AG04450 (cell line): ENCODE data around the gene BANK1. TPM values are rescaled to one million over a fixed set of nuclear protein-coding genes. Genes with fewer than 3 reads are reported as not detected.

Experiments used
- CTCF ChIA-PET: fragments of 300-600, 350-600 bp; formaldehyde crosslinking; extraction: SDS; loops from one replicate; lab custom pipeline; 2022; ENCODE audit warnings: antibody characterized with exemption, inconsistent platforms; lab: Charles Lee
- POLR2A ChIA-PET: fragments of 350-600 bp; formaldehyde crosslinking; extraction: SDS; loops from one replicate; lab custom pipeline; 2021; ENCODE audit warnings: antibody characterized with exemption, inconsistent platforms; lab: Yijun Ruan, JAX
- DNase-seq: peaks from one replicate; pipeline ENCODE4 v3.0.0-alpha.2; 2011; ENCODE audit warnings: low read depth, low spot score
- H3K27ac ChIP-seq: one replicate; pipeline ENCODE4 v1.5.1; 2012; ENCODE audit warnings: low read depth, low read length, control low read depth
- H3K27me3 ChIP-seq: one replicate; pipeline ENCODE4 v1.6.0; 2012; ENCODE audit warnings: low read length; ENCODE audit not compliant: control insufficient read depth, insufficient read depth
- H3K4me3 ChIP-seq: 2 replicates; pipeline ENCODE4 v1.5.1; 2011; ENCODE audit warnings: mild to moderate bottlenecking, low read depth, low read length, control low read depth
- H3K9me3 ChIP-seq: 2 replicates; pipeline ENCODE4 v1.5.1; 2012; ENCODE audit warnings: low read length; ENCODE audit not compliant: control insufficient read depth, insufficient read depth
- CTCF ChIP-seq: IDR thresholded peaks from 2 replicates; pipeline ENCODE4 v1.5.1; 2011; ENCODE audit warnings: low read depth, low read length, control low read depth, inconsistent platforms
- polyA plus RNA-seq: library from polyadenylated mRNA; depleted of rRNA; stranded (reverse); fragments of >200 nt; gene quantifications from 2 replicates; pipeline ENCODE4 v1.2.3, GENCODE V29; 2011

BANK1 gene
- polyA plus RNA-seq, 1 experiment = 0.53 TPM

- ChIA-PET POLR2A (no interaction called here), CTCF (no interaction called here)
- H3K4me3 ChIP-seq = no peak overlapping the region
- no peak overlapping the region for H3K27ac ChIP-seq
- no peak for DNase-seq
- TF ChIP-seq CTCF = no peak
- H3K27me3 ChIP-seq = no peaks in the 10 kb centered on the region
- H3K9me3 ChIP-seq = no peaks in the 10 kb centered on the region
Observed at GRCh38 chr4:102076622-102077021, 286.1 kb downstream of the BANK1 start.

DNA sequence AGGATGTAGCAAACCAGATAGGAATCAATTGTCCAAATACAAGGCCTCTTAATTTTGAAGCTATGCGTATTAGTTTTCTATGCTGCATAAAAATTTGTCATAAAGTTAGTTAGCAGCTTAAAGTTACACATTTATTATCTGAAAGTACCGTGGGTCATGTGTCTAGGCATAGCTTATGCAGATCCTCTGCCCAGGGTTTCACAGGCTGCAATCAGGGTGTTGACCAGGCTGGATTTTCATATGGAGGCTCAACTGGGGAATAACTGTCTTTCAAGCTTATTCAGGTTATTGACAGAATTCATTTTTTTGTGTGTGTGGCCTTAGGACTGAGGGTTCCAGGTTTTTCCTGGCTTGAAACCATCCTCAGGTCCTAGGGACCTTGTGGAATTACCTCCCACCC lies 289.7 kb downstream of the BANK1 start:
- TF ChIP-seq CTCF = no peak
- no peak for DNase-seq
- H3K27ac ChIP-seq = no peak overlapping the region
- H3K4me3 ChIP-seq = no peak overlapping the region
- no peaks in the 10 kb centered on the region for H3K9me3 ChIP-seq
- ChIA-PET POLR2A (no interaction called here), CTCF (no interaction called here)
- H3K27me3 ChIP-seq = no peaks in the 10 kb centered on the region

DNA sequence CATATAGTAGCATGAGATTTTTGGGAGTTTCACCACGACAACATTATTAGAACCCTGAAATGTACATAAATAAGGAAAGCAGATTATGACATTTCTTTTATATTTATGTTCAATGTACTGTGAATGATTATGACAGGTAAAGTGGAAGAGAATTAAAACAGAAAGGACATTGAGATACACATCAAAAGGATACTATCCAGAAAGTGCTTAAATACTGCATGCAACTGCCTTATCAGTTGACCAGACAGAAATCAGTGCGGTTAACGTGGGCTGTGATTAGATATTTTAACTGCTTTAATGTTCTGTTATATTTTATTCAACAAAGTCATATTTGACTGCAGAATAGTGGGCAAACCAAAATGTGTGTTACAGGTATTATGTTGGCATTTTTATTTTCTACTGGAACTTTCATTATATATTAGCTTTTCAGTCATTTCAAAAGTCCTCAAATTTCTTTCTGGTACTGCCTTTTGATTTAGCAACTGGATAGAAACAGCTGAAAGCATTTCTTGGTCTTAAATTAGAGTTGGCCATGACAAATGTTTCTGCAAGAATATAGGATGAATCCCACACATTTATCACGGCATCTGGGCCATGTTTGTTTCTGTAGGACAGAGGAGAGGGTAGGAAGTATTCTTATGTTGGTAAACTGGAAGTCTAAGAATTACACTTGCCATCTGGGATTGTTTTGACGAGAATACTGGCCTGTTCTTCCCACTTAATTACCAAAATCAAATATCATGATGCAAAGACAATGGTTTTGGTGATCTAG lies 299.5 kb downstream of the BANK1 start:
- no peak for TF ChIP-seq CTCF
- Histone ChIP-seq H3K27ac (no peak overlapping the region), H3K4me3 (no peak overlapping the region), H3K27me3 (no peaks in the 10 kb centered on the region), H3K9me3 (no peaks in the 10 kb centered on the region)
- ChIA-PET CTCF (no interaction called here), POLR2A (no interaction called here)
- DNase-seq = no peak

GRCh38 chr4:102091656-102092055 lies 301.1 kb downstream of the BANK1 start:
- H3K4me3 ChIP-seq = no peak overlapping the region
- DNase-seq = no peak
- H3K27me3 ChIP-seq = no peaks in the 10 kb centered on the region
- ChIA-PET CTCF (no interaction called here), POLR2A (no interaction called here)
- TF ChIP-seq CTCF = no peak
- no peak overlapping the region for H3K27ac ChIP-seq
- no peaks in the 10 kb centered on the region for H3K9me3 ChIP-seq

DNA sequence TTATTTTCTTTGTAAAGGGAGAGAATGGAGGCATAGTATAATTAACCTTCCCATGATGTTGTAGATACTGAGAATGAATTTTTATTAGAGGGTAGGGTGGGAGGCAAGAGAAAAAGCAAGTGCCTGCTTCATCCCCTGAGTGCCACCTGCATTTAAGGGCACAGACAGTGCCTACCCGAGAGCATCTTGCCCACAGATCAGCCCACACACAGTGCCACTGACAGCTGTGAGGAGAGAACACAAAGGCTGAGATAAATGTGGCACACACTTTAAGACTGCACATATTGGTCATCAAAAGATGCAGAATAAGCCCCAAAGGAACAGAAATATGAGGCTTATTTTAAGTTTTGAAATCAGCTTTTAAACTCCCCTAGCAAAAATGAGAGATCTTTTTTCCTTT lies 304.0 kb downstream of the BANK1 start:
- Histone ChIP-seq H3K4me3 (no peak overlapping the region), H3K27me3 (no peaks in the 10 kb centered on the region), H3K9me3 (no peaks in the 10 kb centered on the region), H3K27ac (no peak overlapping the region)
- ChIA-PET CTCF (no interaction called here), POLR2A (no interaction called here)
- DNase-seq = no peak
- no peak for TF ChIP-seq CTCF
